Superior temporal gyrus (tissue), 1 donor: ENCODE data around the gene ZBTB42.
A peak's percentile ranks its signal among the peaks of the same experiment; 100 is the strongest.

Source experiments
- DNase-seq: peaks from one replicate; pipeline ENCODE4 v3.0.0-alpha.2; 2016; ENCODE audit errors: extremely low spot score

ZBTB42 gene

GRCh38 chr14:104843442-104844305 lies 42.8 kb downstream of the ZBTB42 start:
- DNase-seq, result peak; percentile 16

- peak; percentile 29 for DNase-seq
These were observed 43.6 kb downstream of the ZBTB42 start for GRCh38 chr14:104844306-104845032.

DNA sequence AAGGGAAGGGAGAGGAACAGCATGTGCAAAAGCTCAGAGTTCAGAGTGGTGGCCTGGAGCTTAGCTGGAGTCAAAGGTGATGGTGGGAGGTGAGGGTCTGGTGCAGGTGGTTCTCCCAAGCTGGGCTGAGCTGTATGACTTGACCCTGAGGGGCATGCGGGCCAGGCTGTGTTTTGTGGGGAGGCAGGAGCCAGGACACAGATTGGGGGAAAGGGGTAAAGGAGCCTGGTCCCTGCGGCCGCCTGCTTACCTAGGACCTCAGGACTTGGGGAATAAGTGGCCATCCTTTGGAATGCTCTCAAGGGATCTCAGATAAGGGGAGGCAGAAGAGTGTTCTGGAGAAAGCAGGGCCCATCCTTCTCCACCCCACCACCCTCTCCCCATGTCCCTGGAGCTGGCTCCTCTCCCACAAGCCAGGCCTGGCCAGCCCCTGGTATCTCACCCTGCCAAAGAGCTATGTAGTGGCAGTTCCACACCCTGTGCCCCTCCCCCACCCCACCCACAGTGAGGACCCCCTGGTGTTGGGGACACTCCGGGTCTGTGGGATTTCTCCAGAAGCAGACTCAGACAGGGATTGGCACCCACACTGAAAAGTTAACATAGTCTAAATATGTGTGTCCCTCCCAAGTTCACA lies 44.2 kb downstream of the ZBTB42 start:
- DNase-seq, result no peak

DNA sequence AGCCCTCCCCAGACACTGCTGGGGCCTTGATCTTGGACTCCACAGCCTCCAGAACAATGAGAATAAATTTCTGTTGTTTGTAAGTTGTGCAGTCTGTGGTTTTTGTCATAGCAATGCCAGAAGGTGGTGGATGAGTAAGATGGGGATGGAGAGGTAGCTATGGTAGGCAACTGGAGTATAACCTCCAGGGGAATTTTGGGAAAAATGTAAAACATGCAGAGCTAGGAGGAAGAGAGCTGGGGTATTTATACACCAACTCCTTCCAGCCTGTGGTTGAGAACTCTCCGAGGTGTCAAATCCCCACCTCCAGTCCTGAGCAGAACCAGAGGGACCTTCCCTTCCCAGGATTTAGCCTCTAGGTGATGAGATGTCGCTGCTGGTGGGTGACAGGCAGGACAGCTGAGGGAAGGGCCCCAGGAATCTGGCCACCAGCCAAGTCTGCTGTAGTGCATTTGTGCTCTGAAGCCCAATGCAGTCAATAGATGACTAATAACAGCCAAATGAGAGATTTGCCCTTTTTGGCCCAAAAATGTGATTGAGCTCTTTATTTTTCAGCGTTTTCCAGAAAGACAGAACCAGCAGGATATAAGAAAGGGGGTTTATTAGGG lies 45.0 kb downstream of the ZBTB42 start:
- DNase-seq, result no peak

GRCh38 chr14:104852280-104852663 lies 51.4 kb downstream of the ZBTB42 start:
- DNase-seq, result no peak
